ENCODE data around the gene CCNK.

GRCh38 chr14:99514552-99515300, 33.5 kb downstream of the CCNK start:
- TF ChIP-seq POU6F1 (CRISPR knock-in tag; IDR thresholded peaks at IDR 0.05; ENCODE audit: borderline replicate concordance, low read depth) (no peak), TOX (CRISPR knock-in tag; IDR thresholded peaks at IDR 0.05; ENCODE audit: borderline replicate concordance) (no peak), OSR1 (CRISPR knock-in tag; IDR thresholded peaks at IDR 0.05) (no peak), ZNF565 (CRISPR knock-in tag; conservative IDR thresholded peaks at IDR 0.05; ENCODE audit: low read depth) (no peak), BACH2 (CRISPR knock-in tag; IDR thresholded peaks at IDR 0.05; ENCODE audit: borderline replicate concordance) (no peak), ZC3H10 (CRISPR knock-in tag; IDR thresholded peaks at IDR 0.05) (no peak)
- TF ChIP-seq, protein P1, sequence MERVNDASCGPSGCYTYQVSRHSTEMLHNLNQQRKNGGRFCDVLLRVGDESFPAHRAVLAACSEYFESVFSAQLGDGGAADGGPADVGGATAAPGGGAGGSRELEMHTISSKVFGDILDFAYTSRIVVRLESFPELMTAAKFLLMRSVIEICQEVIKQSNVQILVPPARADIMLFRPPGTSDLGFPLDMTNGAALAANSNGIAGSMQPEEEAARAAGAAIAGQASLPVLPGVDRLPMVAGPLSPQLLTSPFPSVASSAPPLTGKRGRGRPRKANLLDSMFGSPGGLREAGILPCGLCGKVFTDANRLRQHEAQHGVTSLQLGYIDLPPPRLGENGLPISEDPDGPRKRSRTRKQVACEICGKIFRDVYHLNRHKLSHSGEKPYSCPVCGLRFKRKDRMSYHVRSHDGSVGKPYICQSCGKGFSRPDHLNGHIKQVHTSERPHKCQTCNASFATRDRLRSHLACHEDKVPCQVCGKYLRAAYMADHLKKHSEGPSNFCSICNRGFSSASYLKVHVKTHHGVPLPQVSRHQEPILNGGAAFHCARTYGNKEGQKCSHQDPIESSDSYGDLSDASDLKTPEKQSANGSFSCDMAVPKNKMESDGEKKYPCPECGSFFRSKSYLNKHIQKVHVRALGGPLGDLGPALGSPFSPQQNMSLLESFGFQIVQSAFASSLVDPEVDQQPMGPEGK (CRISPR knock-in tag; IDR thresholded peaks at IDR 0.05; ENCODE audit: borderline replicate concordance), result no peak
- TF ChIP-seq, protein P2, sequence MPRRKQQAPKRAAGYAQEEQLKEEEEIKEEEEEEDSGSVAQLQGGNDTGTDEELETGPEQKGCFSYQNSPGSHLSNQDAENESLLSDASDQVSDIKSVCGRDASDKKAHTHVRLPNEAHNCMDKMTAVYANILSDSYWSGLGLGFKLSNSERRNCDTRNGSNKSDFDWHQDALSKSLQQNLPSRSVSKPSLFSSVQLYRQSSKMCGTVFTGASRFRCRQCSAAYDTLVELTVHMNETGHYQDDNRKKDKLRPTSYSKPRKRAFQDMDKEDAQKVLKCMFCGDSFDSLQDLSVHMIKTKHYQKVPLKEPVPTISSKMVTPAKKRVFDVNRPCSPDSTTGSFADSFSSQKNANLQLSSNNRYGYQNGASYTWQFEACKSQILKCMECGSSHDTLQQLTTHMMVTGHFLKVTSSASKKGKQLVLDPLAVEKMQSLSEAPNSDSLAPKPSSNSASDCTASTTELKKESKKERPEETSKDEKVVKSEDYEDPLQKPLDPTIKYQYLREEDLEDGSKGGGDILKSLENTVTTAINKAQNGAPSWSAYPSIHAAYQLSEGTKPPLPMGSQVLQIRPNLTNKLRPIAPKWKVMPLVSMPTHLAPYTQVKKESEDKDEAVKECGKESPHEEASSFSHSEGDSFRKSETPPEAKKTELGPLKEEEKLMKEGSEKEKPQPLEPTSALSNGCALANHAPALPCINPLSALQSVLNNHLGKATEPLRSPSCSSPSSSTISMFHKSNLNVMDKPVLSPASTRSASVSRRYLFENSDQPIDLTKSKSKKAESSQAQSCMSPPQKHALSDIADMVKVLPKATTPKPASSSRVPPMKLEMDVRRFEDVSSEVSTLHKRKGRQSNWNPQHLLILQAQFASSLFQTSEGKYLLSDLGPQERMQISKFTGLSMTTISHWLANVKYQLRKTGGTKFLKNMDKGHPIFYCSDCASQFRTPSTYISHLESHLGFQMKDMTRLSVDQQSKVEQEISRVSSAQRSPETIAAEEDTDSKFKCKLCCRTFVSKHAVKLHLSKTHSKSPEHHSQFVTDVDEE (CRISPR knock-in tag; IDR thresholded peaks at IDR 0.05), result no peak
- TF ChIP-seq, protein P3, sequence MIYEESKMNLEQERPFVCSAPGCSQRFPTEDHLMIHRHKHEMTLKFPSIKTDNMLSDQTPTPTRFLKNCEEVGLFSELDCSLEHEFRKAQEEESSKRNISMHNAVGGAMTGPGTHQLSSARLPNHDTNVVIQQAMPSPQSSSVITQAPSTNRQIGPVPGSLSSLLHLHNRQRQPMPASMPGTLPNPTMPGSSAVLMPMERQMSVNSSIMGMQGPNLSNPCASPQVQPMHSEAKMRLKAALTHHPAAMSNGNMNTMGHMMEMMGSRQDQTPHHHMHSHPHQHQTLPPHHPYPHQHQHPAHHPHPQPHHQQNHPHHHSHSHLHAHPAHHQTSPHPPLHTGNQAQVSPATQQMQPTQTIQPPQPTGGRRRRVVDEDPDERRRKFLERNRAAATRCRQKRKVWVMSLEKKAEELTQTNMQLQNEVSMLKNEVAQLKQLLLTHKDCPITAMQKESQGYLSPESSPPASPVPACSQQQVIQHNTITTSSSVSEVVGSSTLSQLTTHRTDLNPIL (CRISPR knock-in tag; IDR thresholded peaks at IDR 0.05; ENCODE audit: low read depth), result no peak

Measured in SK-N-SH treated with all-trans-retinoic acid at 6 μM for 48 hours (cell line).